ENCODE data around the gene RANBP17.
"Not testable (repeated sequence)": the region's sequence is repeated elsewhere in the genome, so short reads cannot be mapped to it uniquely, and the experiment has no call there.

Gene RANBP17

DNA sequence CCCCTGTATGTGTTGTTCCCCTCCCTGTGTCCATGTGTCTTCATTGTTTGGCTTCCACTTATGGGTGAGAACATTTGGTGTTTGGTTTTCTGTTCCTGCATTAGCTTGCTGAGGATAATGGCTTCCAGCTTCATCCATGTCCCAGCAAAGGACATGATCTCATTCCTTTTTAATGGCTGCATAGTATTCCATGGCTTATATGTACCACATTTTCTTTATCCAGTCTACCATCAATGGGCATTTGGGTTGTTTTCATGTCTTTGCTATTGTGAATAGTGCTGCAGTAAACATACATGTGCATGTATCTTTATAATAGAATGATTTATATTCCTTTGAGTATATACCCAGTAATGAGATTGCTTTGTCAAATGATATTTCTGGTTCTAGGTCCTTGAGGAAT lies 8.6 kb downstream of the RANBP17 start:
- not testable (repeated sequence) for DNase-seq

- DNase-seq: no peak
Measured at GRCh38 chr5:170874017-170874416, 12.2 kb downstream of the RANBP17 start.

DNA sequence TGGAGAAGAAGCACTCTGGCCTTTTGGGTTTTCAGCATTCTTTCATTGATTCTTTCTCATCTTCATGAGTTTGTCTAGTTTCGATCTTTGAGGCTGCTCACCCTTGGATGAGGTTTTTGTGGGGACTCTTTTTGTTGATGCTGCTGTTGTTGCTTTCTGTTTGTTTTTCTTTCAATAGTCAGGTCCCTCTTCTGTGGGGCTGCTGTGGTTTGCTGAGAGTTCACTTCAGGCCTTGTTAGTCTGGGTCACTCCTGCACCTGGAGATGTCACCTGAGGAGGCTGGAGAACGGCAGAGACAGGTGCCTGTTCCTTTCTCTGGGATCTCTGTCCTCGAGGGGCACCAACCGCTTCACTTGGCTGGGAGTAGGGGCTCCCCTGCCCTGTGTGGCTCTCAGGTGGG lies 14.0 kb downstream of the RANBP17 start:
- DNase-seq: no peak

GRCh38 chr5:170880084-170880483 lies 18.3 kb downstream of the RANBP17 start:
- no peak for DNase-seq

- DNase-seq: no peak
Measured at GRCh38 chr5:170882345-170882744, 20.5 kb downstream of the RANBP17 start.

GRCh38 chr5:170885256-170885655 lies 23.4 kb downstream of the RANBP17 start:
- DNase-seq: no peak

DNA sequence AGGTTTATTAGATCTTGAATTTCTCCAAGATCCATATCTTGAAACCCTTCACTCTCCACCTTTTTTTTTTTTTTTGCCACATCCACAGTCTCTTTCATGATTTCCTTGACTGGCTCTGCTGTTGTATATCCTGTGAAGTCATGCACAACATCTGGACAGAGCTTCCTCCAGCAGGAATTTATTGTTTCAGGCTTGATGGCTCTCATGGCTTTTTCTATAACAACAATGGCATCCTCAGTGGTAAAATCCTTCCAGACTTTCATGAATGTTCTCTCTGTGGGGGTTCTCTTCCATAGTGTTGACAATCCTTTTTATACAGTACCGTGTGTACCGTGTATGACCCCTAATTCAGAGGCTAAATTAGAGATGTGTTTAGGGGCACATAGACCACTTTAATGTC lies 24.0 kb downstream of the RANBP17 start:
- DNase-seq: no peak

DNA sequence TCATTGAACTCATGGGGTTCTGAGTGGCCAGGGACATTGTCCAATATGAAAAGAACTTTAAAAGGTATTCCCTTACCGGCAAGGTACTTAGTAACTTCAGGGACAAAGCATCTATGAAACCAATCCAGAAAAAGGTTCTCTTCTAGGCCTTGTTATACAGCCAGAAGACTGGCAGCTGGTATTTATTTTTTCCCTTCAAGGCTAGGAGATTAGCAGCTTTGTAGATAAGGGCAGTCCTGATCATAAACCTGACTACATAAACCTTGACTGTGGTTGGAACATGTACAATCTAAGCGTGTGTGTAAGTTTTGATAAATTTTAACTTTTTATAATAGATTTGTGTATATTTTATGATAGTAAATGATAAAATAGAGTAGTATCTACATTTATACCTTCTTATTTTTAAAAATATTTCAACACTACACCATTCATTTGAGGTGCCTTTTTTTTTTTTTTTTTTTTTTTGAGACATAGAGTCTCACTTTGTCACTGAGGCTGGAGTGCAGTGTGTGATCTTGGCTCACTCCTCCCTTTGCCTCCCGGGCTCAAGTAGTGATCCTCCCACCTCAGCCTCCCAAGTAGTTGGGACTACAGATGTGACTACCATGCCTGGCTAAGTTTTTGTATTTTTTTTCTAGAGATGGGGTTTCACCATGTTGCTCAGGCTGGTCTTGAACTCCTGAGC lies 24.5 kb downstream of the RANBP17 start:
- no peak for DNase-seq

GRCh38 chr5:170892196-170892595 lies 30.4 kb downstream of the RANBP17 start:
- DNase-seq: no peak

DNA sequence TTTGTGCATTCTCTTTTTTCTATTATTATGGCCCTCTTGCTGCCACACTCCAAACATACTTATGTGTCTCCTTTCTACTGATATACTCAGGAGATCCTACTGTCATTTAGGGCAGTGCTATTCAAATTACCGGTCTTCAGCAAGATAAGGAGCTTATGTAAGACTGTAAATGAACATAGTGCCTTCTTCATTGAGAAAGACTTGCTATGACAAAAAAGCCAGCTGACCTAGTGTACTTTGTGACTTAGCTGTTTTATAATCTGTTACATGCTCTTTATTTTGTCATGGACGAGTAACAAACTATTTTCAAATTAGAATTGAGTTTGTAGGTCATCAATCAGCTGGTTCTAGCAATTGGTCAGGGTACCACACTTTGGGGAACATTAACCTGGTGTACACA lies 32.8 kb downstream of the RANBP17 start:
- DNase-seq: no peak

DNA sequence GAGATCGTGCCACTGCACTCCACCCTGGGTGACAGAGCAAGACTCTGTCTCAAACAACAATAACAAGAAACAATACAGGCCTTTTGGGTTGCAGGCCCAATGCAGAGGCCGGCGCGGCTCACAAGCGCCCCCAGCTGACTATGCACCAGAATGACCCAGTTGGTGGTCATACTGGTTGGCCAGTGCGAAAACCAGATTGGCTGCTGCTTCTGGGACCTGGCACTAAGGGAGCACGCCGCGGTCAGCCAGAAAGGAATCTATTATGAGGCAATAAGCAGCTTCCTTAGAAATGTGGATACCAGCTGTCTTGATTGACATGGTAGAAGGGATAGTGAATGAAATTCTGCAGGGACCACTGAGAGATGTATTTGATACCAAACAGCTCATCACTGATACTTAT lies 35.0 kb downstream of the RANBP17 start:
- no peak for DNase-seq

GRCh38 chr5:170903075-170903474 lies 41.3 kb downstream of the RANBP17 start:
- no peak for DNase-seq

- DNase-seq: peak; percentile 14
Measured at GRCh38 chr5:170907758-170908157, 45.9 kb downstream of the RANBP17 start.

DNA sequence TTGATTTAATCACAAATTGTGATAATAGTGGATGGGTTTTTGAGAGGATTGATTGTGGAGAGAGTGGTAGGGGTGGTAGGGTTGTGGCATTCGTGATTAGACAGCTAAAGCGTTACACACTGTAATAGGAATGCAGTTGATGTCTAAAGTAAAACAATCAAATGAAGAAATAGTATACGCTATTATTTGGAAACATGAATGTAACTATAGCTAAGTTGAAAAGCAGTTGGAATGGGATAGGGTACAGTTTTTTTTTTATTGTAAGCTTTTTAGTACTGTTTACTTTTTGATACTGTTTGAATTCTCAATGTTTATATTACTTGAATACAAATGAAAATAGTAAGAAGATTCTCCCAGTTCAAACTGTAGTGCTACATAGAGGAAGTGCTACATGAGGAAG lies 51.8 kb downstream of the RANBP17 start:
- DNase-seq: no peak

- no peak for DNase-seq
Measured at GRCh38 chr5:170917113-170917512, 55.3 kb downstream of the RANBP17 start.

- no peak for DNase-seq
Measured at GRCh38 chr5:170920196-170920595, 58.4 kb downstream of the RANBP17 start.

DNA sequence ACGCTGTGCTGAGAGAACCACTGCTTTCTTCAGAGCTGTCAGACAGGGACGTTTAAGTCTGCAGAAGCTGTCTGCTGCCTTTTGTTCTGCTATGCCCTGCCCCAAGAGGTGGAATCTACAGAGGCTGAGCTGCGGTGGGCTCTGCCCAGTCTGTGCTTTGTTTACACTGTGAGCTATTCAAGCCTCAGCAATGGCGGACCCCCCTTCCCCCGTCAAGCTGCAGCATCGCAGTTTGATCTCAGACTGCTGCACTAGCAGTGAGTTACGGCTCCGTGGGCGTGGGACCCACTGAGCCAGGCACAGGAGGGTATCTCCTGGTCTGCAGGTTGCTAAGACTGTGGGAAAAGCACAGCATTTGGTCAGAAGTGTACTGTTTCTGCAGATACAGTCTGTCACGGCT lies 60.5 kb downstream of the RANBP17 start:
- not testable (repeated sequence) for DNase-seq

- no peak for DNase-seq
Measured at GRCh38 chr5:170923910-170924620, 62.2 kb downstream of the RANBP17 start.

DNA sequence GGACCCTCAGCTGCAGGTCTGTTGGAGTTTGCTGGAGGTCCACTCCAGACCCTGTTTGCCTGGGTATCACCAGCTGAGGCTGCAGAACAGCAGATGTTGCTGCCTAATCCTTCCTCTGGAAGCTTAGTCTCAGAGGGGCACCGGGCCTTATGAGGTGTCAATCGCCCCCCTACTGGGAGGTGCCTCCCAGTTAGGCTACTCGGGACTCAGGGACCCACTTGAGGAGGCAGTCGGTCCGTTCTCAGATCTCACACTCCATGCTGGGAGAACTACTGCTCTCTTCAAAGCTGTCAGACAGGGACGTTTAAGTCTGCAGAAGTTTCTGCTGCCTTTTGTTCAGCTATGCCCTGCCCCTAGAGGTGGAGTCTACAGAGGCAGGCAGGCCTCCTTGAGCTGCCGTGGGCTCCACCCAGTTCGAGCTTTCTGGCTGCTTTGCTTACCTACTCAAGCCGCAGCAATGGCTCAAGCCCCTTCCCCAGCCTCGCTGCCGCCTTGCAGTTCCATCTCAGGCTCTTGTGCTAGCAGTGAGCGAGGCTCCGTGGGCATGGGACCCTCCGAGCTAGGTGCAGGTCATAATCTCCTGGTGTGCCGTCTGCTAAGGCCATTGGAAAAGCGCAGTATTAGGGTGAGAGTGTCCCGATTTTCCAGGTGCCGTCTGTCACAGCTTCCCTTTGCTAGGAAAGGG lies 73.9 kb downstream of the RANBP17 start:
- DNase-seq: not testable (repeated sequence)

DNA sequence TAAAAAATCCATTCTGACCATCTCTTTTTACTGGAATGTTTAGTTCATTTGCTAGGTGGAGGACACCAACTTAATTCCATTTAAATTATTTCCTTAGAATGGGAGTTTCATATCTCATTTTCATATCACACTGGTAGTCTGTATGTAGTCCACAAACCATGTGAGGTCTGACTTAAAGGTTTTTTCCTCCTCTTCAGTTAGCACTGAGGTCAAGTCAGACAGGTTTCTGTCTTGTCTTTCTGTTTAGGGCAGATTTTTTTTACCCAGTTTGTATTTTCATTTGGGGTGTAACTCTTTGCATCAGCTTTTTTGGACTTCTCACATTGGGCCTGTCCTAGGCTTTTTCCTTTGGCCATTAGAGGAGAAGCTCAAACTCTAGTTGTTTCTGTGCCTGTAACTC lies 75.3 kb downstream of the RANBP17 start:
- DNase-seq: no peak

- DNase-seq: no peak
Measured at GRCh38 chr5:170937914-170938313, 76.1 kb downstream of the RANBP17 start.

DNA sequence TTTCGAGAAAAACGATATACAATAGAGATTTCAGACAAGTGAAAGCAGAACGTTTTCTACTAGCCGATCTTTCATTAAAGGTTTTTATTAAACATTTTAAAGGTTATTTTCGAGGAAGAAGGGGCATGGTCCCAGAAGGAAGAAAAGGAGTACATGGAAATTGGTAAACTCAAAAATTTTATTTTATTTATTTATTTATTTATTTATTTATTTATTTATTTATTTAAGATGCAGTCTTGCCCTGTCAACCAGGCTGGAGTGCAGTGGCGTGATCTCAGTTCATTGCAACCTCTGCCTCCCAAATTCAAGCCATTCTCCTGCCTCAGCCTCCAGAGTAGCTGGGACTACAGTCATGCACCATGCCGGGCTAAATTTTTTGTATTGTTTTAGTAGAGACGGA lies 77.4 kb downstream of the RANBP17 start:
- DNase-seq: no peak

GRCh38 chr5:170941788-170942187 lies 80.0 kb downstream of the RANBP17 start:
- DNase-seq: no peak

DNA sequence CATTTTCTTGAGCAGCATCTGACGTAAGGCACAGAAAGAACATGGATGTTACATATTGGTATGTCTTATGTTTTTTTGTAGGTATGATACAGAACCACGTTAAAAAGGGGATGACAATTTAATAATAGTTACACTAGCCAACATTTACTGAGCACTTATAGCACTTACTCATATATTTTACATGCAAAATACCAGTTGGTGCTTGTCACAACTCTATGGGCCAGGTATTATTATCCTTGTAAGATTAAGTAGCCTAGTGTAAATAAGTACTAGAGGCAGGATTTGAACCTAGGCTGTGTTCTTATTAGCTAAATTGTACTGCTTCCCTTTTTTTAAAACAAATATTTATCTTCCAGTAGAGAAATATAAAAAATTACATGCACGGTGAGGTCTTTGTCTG lies 83.5 kb downstream of the RANBP17 start:
- no peak for DNase-seq
